Hair follicular keratinocyte (primary cell): ENCODE results near the gene HESX1. TPM values are rescaled to one million over a fixed set of nuclear protein-coding genes. Genes with fewer than 3 reads are reported as not detected.

ENCODE experiments used
- total RNA-seq: library from RNA; depleted of rRNA; stranded (reverse); fragments of >200 nt; gene quantifications from 2 replicates; pipeline ENCODE4 v1.2.3, GENCODE V29; 2015

The HESX1 gene
- 0.34 and 0.55 TPM in 2 replicates for total RNA-seq

DNA sequence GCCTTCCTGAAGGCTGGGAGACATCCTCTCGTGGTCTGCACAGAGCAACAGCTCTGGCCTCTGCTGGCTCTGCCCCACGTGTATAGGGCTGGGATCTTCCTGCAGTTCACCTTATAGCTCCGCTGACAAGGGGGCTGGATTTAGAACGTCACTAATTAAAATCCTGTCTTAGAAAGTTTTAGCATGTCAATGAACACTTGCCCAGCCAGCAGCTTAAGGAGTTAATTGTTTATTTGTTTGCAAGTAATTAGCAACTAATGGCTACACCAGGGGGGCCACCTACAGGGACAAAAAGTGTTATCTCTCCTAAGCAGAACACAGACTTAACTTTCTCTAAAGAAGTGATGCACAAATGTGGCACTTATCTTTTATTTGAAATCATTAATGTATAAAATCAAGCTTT lies at the start of gene HESX1:
Gene HESX1, minus strand, starts transcription at position 84 of the 403 bp plus-strand sequence. Its CDS starts 60 bp downstream, at position 24.

DNA sequence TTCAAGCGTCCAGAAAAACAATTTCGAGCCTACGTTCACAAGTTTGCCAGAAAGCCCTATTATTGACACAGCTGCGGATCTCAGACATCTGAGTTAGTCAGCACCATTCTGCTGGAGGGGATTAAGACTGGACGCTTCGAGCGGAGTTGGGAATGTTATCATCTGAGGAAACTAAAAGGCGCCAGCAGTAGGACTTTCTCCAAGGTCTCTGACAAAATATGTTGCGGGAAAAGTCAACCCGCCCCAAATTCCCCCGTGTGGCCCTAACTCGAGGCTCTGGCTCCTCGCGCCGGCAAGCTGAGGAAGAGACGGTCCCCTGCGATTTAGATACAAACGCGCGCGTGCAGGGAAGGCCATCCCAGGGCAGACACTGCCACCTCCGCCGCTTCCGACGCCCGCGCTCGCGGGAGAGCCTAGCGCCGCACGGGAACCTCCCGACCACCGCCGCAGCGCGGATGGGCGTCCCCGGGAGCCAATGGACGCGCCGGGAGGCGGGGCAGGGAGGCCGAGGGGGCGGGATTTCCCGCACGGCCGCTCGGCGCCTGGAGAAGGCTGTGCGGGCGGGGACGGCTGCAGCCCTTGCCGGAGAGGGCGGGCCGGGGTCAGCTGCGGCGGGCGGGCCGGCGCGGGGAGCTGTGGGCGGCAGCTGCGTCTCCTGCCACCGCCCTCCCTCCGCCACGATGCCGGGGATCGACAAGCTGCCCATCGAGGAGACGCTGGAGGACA lies 27.6 kb upstream of the HESX1 start, which contains the start of gene APPL1:
Gene APPL1, plus strand, starts transcription at position 526 of the 726 bp plus-strand sequence. Its CDS starts 155 bp downstream, at position 681.

DNA sequence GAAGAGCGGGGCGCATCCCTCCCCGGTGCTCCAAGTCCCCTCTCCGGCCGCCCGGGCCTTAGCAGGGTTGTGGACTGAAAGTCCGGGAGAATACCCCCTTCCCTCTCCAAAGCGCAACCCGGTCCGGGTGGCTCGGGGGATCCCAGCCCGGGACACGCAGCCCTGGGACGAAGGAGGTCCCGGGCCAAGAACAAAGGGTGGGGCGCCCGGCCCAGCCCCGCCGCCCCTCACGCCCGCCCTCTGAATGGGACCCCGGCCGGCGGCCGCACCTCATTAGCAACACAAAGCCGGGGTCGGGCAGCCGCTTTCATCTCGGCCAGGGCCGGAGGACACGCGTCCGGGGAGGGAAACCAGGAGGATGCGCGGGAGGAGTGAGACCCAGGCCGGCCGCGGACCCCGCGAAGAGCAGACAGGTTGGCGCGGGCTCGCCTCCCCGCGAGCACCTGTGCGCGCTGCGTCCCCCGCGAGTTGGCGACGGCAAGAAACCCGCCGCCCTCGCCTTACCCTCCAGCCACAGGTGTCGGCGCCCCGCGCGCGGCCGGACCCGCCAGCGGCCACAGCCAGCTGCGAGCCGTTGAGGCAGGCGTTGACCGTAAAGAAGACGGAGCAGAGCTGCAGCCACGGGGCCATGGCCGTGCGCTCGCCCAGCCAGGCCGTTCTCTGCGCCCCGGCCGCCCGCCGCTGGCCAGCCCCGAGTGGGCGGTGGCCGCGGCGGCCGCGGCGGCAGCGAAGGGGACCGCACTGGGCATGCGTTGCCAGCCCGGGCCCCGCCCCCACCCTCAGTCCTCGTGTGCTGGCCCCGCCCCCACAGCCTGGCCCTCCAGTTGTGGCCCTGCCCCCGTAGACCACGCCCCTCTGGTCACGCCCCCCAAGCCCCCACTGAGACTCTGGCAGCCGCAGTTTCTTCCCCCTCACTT lies 34.9 kb downstream of the HESX1 start, which contains the start of gene IL17RD:
Gene IL17RD, minus strand, starts transcription at position 697 of the 917 bp plus-strand sequence. Its CDS starts 67 bp downstream, at position 630.

Other genes starting within 250 kb of the HESX1 start
- not detected in 2 replicates for gene SPATA12, start 139.3 kb downstream of the HESX1 start, total RNA-seq
- 1.1 and 1.3 TPM in 2 replicates for gene IL17RD, start 34.6 kb downstream of the HESX1 start, total RNA-seq
- 18.1 and 23.2 TPM in 2 replicates for gene APPL1, start 27.8 kb upstream of the HESX1 start, total RNA-seq
- not detected in 2 replicates for gene ASB14, start 92.7 kb upstream of the HESX1 start, total RNA-seq